ENCODE data around the gene DPM1.
A peak's percentile ranks its signal among the peaks of the same experiment; 100 is the strongest.

The DPM1 gene

GRCh38 chr20:50992733-50993457 is 34.6 kb upstream of the DPM1 start:
- TF ChIP-seq CTCF (IDR thresholded peaks at IDR 0.05; ENCODE audit: borderline replicate concordance, control extremely low read depth, extremely low read depth, insufficient read depth, missing control alignments), result peak; percentile 22
- in situ Hi-C loops (cut with MboI; ENCODE audit: low sequenced_read_pairs, unreplicated experiment), result loop anchor here (10.0 to 25.0 kb wide), 2 partner anchors 332 to 619 kb away; no protein-coding TSS in a partner anchor
- peak; percentile 65 for DNase-seq (ENCODE audit: low spot score)

- TF ChIP-seq CTCF (IDR thresholded peaks at IDR 0.05; ENCODE audit: borderline replicate concordance, control extremely low read depth, extremely low read depth, insufficient read depth, missing control alignments), result peak; percentile 3
- DNase-seq (ENCODE audit: low spot score), result no peak
- in situ Hi-C loops (cut with MboI; ENCODE audit: low sequenced_read_pairs, unreplicated experiment), result loop anchor here (10.0 to 25.0 kb wide), 2 partner anchors 332 to 620 kb away; no protein-coding TSS in a partner anchor
Measured at GRCh38 chr20:50992336-50992732, 34.0 kb upstream of the DPM1 start.

- no peak for DNase-seq (ENCODE audit: low spot score)
- in situ Hi-C loops (cut with MboI; ENCODE audit: low sequenced_read_pairs, unreplicated experiment), result loop anchor here (10.0 to 25.0 kb wide), 2 partner anchors 334 to 621 kb away; no protein-coding TSS in a partner anchor
- TF ChIP-seq CTCF (IDR thresholded peaks at IDR 0.05; ENCODE audit: borderline replicate concordance, control extremely low read depth, extremely low read depth, insufficient read depth, missing control alignments), result no peak
Measured at GRCh38 chr20:50991076-50991475, 32.7 kb upstream of the DPM1 start.

- in situ Hi-C loops (cut with MboI; ENCODE audit: low sequenced_read_pairs, unreplicated experiment), result loop anchor here (10.0 to 25.0 kb wide), 2 partner anchors 317 to 625 kb away; no protein-coding TSS in a partner anchor
- TF ChIP-seq CTCF (IDR thresholded peaks at IDR 0.05; ENCODE audit: borderline replicate concordance, control extremely low read depth, extremely low read depth, insufficient read depth, missing control alignments), result peak; percentile 75
- DNase-seq (ENCODE audit: low spot score), result peak; percentile 75
Measured at GRCh38 chr20:50987493-50988210, 29.3 kb upstream of the DPM1 start.

- no peak for TF ChIP-seq CTCF (IDR thresholded peaks at IDR 0.05; ENCODE audit: borderline replicate concordance, control extremely low read depth, extremely low read depth, insufficient read depth, missing control alignments)
- in situ Hi-C loops (cut with MboI; ENCODE audit: low sequenced_read_pairs, unreplicated experiment), result loop anchor here (10.0 to 25.0 kb wide), 2 partner anchors 321 to 629 kb away; no protein-coding TSS in a partner anchor
- no peak for DNase-seq (ENCODE audit: low spot score)
Measured at GRCh38 chr20:50983321-50983720, 25.0 kb upstream of the DPM1 start.

GRCh38 chr20:50982363-50982762 is 24.0 kb upstream of the DPM1 start:
- no peak for TF ChIP-seq CTCF (IDR thresholded peaks at IDR 0.05; ENCODE audit: borderline replicate concordance, control extremely low read depth, extremely low read depth, insufficient read depth, missing control alignments)
- DNase-seq (ENCODE audit: low spot score), result no peak
- in situ Hi-C loops (cut with MboI; ENCODE audit: low sequenced_read_pairs, unreplicated experiment), result loop anchor here (10.0 to 25.0 kb wide), 2 partner anchors 322 to 630 kb away; no protein-coding TSS in a partner anchor

All from GM13976 (cell line).